AG09319 (cell line): ENCODE measurements around the gene INSRR.

Source experiments
- DNase-seq: peaks from one replicate; pipeline ENCODE4 v3.0.0-alpha.2; 2010; ENCODE audit warnings: low read depth; ENCODE audit errors: extremely low read depth
- TF ChIP-seq, protein P1 (sequence below): IDR thresholded peaks from 2 replicates; pipeline ENCODE4 v1.5.1; 2011; ENCODE audit warnings: low read depth, mild to moderate bottlenecking, inconsistent platforms, low read length, moderate library complexity

INSRR gene

DNA sequence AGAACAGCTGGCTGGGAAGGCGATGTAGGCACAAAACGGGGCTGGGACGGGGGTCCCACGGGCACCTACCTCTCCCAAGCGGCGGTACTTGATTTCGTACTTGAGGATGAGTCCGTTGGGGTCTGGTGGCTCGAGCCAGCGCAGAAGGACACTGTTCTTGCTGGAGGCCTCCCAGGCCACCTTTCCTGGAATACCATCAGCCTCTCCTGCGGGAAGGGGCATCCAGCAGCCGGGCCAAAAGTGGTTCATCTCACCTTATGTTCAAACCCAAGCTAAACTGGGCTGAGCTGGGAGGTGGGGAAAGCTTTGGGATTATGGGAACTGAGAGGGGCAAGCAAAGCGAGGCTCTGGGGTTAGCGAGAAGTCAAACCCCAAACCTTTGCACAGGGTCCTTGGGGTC is 14.3 kb downstream of the INSRR start:
- DNase-seq: no peak
- TF ChIP-seq, protein P1, sequence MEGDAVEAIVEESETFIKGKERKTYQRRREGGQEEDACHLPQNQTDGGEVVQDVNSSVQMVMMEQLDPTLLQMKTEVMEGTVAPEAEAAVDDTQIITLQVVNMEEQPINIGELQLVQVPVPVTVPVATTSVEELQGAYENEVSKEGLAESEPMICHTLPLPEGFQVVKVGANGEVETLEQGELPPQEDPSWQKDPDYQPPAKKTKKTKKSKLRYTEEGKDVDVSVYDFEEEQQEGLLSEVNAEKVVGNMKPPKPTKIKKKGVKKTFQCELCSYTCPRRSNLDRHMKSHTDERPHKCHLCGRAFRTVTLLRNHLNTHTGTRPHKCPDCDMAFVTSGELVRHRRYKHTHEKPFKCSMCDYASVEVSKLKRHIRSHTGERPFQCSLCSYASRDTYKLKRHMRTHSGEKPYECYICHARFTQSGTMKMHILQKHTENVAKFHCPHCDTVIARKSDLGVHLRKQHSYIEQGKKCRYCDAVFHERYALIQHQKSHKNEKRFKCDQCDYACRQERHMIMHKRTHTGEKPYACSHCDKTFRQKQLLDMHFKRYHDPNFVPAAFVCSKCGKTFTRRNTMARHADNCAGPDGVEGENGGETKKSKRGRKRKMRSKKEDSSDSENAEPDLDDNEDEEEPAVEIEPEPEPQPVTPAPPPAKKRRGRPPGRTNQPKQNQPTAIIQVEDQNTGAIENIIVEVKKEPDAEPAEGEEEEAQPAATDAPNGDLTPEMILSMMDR: no peak

DNA sequence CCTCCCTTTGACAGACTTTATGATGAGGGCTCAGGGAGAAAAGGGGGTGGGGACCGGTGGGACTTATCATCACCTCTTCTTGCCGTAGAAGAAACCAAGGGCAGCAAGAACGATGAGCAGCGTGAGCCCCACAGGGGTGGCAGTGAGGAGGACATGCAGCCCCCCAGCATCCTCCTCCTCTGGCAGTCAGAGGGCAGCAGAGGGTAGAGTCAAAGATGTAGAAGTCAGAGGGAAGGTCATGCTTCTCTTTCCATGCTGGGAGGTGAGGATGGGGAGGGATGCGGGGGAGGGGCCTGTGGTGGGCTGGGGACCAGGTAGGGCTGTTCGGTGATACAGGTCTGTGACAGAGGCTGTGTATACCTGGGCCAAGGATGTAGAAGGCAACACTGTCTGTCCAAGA is 14.8 kb downstream of the INSRR start:
- TF ChIP-seq, protein P1: no peak

DNA sequence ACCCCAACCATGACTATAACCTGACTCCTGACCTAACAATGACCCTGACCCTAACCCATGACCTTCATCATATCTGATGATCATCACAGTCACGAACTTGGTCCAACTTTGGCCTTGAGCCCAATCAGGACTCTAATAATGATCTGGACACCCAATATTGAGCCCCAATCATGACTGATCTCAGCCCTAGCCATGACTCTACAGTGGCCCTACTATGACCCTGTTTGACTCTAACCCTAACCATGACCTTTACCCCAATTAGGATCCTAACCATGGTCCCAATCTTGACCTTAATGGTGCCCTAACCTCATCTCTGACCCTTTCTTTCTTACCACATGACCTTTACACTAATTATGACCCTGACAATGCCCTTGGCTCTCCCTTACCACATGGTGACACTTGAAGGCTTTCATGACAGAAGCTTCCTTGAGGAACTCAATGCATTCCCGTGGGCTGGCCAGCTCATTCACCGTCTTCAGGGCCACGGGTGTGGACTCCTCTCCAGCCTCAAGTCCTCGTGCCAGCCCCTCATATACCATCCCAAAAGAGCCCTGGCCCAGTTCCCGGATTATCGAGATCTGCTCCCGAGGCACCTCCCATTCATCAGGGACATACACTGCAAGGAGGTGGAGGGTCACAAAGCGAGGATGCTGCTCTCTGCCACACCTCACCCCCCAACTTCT is 16.2 kb downstream of the INSRR start:
- TF ChIP-seq, protein P1: no peak
- no peak for DNase-seq

More for the DNA sequence above, 14.8 kb downstream of the INSRR start:
- no peak for DNase-seq

DNA sequence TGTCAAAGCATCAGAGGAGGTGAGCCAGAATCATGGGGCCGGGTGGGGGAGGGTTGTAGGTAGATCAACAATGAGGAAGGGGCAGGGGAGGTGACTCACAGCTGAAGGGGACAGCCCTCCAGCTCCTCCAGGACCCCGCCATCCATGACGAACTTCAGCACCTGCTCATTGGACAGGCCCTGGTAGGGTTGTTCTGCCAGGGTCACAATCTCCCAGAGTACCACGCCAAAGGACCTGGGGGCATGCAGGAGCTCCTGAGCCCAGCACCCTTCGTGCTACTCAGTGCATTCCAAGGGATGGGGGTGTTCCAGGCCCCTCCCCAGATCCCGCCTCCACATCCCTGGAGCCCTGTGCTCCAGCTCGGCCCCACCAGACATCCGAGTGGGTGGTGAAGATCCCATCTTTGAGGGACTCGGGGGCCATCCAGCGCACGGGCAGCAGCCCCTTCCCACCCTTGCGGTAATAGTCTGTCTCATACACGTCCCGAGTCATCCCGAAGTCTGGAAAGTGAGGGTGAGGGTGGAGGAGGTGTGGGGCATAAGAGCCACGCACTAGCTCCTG is 17.5 kb downstream of the INSRR start:
- DNase-seq: no peak

DNA sequence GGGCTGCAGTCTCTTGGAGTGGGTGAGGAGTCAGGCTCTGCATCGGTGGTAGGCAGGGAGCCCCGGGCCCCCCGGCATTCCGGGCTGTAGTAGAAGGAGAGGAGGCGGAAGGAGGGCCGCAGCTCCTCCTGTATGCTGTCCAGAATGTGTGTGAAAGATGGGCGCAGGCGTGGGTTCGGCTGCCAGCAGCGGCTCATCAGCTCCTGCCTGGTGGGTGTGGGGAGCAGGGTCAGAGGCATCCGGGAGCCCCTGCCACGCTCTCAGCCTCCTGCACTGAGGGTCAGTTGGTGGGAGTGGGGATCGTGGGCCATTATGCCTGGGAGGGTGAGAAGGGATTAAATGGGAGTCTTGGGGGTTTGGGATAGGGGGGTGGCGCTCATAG is 18.0 kb downstream of the INSRR start:
- no peak for DNase-seq
- TF ChIP-seq, protein P1: no peak

More for the DNA sequence above, 17.5 kb downstream of the INSRR start:
- TF ChIP-seq, protein P1: no peak

DNA sequence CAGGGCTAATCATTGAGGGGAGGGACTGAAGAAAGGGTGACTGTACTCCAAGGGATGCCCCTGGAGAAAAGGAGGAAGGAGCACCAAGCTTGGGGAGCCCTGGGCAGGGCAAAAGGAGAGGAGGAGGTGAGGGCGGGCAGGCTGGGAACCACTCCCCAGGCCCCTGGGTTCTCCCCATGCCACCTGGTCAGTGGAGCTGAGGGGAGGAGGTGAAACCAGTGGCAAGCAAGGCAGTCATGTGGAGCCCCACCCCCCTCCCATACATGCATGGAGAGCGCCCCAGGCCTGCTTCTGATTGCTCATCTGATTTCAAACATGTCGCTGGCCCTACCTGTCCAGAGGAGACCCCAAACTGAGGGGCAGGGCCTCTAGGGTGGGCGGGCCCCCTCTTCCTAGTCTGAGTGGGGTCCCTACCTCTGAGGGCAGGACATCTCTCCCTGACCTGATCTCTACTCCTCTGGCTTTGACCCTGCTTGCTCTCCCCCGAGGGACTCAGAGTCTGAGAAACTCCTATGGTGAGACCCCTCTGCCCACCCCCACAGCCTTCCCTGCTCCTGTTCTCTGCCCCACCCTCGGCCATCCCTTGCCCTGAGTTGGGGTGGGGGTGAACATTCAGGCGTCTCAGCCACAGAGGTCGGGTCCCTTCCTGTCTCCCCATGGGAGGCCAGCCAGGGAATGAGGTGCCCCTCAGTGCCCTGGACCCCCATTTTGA is 18.6 kb downstream of the INSRR start:
- TF ChIP-seq, protein P1: no peak
- no peak for DNase-seq
